ENCODE results near the gene APOBEC3A. TPM values are rescaled to one million over a fixed set of nuclear protein-coding genes. Genes with fewer than 3 reads are reported as not detected.
"Not testable (repeated sequence)": the region's sequence is repeated elsewhere in the genome, so short reads cannot be mapped to it uniquely, and the experiment has no call there.

The APOBEC3A gene
- polyA plus RNA-seq, 1 donor, result 0.13 TPM

DNA sequence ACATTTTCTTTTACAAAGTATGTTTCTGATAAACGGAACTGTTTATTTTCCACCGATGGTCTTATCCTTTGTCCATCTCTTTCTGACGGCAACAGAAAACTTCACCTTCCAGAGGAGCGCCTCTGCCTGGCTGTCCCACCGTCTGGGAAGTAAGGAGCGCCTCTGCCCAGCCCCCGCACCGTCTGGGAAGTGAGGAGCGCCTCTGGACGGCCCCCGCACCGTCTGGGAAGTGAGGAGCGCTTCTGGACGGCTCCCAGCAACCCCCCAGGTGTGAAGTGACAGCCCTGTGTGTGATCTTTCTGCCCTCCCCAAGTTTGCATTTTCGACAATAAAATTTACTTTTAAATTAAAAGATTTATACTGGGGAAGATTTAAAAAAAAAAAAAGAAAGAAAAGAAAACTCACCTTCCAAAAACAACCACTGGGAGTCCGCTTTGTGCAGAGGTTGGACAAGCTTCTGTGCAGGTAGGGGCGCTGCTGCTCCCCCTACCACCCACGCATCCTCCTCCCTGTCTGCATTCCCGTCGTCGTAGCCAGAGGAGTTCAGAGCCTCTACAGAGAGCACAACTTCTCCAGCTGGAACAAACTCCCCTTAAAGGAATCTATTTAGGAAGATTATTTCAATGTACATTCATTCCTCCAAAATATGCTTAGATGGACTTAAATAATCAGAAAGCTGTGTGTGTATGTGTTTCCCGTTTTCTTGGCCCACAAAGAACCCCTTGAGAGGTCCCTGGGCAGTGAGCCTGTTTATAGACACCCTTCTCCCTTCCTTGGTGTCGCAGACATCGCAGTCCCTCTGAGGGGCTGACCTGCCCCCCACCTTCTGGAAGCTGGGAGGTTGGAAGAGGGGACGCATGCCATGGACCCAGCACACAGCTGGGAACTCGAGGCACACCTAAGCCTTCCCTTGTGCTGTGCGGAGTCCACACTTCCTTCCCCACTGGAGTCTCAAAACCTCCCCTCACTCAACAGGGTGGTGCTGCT, 23.9 kb downstream of the APOBEC3A start:
- DNase-seq, result peak; percentile 69

GRCh38 chr22:38981992-38982927, 24.9 kb downstream of the APOBEC3A start, which contains the start of gene APOBEC3B:
APOBEC3B (plus strand) TSS chr22:38982347; CDS start chr22:38982454, 107 bp downstream.
- DNase-seq, result peak; percentile 87

GRCh38 chr22:38984224-38984623, 26.8 kb downstream of the APOBEC3A start:
- no peak for DNase-seq

GRCh38 chr22:38984784-38985757, 27.7 kb downstream of the APOBEC3A start:
- not testable (repeated sequence) for DNase-seq

DNA sequence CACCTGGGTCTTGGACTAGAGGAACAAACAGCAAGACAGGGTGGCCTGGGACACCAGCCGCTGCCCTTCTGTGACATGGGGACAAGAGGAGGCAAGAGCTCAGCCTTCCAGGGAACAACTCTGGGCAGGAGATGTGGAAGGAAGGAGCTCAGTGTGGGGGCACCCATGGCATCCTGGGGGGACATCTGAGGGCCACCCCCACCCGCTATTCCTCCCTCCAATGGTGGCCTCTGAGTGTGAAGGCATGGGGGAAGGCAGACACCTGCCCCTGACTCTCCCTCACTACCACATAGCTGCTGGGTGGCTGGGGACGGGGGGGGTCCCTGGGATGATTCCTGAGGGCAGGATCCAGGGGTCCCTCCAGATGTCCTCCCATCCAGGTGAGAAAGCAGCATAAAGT, 29.2 kb downstream of the APOBEC3A start:
- DNase-seq, result no peak

DNA sequence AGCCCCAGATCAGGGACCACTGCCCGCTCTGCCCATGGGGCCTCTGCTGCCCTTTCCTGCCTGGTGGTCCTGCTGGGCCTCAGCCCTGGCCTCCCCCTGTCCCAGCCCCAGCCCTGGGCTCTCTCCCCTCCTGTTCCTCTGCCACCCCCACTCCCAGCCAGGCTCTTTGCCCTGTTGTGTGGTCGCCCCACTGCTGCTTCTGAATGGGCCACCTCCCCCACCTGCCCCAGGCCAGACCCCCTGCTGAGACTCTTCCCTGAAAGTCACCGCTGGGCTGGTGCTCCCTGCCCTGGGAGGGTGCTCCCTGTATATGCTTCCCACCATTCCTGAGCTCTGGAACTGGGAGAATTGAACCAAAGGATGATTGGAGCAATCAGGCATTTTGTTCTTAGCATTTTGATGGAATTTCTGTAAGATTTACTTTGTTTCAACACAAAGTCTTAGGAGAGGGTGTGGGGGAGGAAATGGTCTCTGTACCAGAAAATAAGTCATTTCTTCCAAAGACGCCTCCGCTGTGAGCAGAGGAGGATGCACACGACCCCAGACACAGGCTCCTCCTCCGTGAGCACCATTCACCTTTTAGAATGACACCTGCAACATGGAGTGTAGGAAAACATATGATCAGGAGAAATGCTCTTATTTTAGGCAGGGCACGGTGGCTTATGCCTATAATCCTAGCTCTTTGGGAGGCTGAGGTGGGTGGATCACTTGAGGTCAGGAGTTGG, 29.9 kb downstream of the APOBEC3A start:
- DNase-seq, result no peak

GRCh38 chr22:38989466-38989865, 32.1 kb downstream of the APOBEC3A start:
- DNase-seq, result no peak

- not testable (repeated sequence) for DNase-seq
Measured at GRCh38 chr22:38992871-38993371, 35.5 kb downstream of the APOBEC3A start.

GRCh38 chr22:38996105-38996504, 38.7 kb downstream of the APOBEC3A start:
- no peak for DNase-seq

DNA sequence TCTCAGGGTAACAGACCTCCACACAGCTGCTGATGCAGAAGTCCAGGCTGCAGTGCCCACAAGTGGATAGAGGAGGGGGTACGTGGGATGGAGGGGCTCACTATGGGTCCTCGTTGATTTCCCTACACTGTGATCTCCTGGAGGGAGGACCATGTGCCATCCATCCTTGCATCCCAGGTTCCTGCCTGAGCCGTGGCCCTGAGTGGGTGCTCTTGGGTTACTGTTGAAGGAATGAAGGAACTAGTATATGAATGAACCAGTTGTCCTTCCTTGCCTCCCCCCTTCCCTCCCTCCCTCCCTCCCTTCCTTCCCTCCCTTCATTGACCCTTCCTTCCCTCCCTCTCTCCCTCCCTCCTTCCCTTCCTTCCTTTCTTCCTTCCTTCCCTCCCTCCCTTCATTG, 40.1 kb downstream of the APOBEC3A start:
- DNase-seq, result no peak

GRCh38 chr22:39003165-39003638, 45.8 kb downstream of the APOBEC3A start:
- DNase-seq, result peak; percentile 82

DNA sequence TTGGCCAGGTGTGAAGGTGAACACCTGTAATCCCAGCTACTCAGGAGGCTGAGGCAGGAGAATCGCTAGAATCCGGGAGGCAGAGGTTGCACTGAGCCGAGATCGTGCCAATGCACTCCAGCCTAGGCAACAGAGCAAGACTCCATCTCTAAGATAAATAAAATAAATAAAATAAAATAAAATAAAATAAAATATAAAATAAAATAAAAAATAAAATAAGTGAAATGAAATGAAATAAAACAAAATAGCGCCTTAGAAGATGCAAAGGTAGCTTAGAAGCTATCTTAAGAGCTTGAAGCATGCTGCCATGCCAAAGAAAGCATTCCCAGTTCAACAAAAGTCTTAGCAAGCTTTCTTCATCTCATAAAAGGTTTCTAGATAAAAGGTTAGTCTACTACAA, 49.8 kb downstream of the APOBEC3A start:
- DNase-seq, result no peak

- not testable (repeated sequence) for DNase-seq
Measured at GRCh38 chr22:39008271-39008850, 51.0 kb downstream of the APOBEC3A start.

DNA sequence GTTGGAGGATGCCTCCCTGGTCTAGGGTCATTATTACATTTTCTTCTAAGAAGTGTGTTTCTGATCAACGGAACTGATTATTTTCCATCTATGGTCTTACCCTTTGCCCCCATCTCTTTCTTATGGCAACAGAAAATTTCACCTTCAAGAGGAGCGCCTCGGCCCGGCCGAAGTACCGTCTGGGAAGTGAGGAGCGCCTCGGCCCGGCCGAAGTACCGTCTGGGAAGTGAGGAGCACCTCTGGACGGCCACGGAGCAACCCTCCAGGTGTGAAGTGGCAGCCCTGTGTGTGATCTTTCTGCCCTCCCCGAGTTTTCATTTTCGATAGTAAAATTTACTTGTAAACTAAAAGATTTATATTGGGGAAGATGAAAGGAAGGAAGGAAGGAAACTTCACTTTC, 53.5 kb downstream of the APOBEC3A start:
- DNase-seq, result no peak

Other genes with a start within 250 kb of the APOBEC3A start
- gene SUN2, start 201.6 kb upstream of the APOBEC3A start, polyA plus RNA-seq (ENCODE audit: insufficient read length), result 60.7 TPM
- 30.2 TPM for gene DNAL4, start 163.5 kb upstream of the APOBEC3A start, polyA plus RNA-seq (ENCODE audit: insufficient read length)
- gene NPTXR, start 113.6 kb upstream of the APOBEC3A start, polyA plus RNA-seq (ENCODE audit: insufficient read length), result 4.2 TPM
- gene CBX6, start 85.4 kb upstream of the APOBEC3A start, polyA plus RNA-seq (ENCODE audit: insufficient read length), result 35.9 TPM
- gene APOBEC3B, start 24.7 kb downstream of the APOBEC3A start, polyA plus RNA-seq (ENCODE audit: insufficient read length), result 4.4 TPM
- gene APOBEC3C, start 56.6 kb downstream of the APOBEC3A start, polyA plus RNA-seq (ENCODE audit: insufficient read length), result 8.9 TPM
- gene APOBEC3D, start 63.5 kb downstream of the APOBEC3A start, polyA plus RNA-seq (ENCODE audit: insufficient read length), result 1.3 TPM
- 8.5 TPM for gene APOBEC3F, start 83.3 kb downstream of the APOBEC3A start, polyA plus RNA-seq (ENCODE audit: insufficient read length)
- gene APOBEC3G, start 119.7 kb downstream of the APOBEC3A start, polyA plus RNA-seq (ENCODE audit: insufficient read length), result 5.2 TPM
- gene APOBEC3H, start 139.6 kb downstream of the APOBEC3A start, polyA plus RNA-seq (ENCODE audit: insufficient read length), result 0.23 TPM
- gene CBX7, start 195.1 kb downstream of the APOBEC3A start, polyA plus RNA-seq (ENCODE audit: insufficient read length), result 9.1 TPM

Measured in left kidney (tissue), 2 donors.